Measurements from ENCODE around the gene SOX18. TPM values are rescaled to one million over a fixed set of nuclear protein-coding genes. Genes with fewer than 3 reads are reported as not detected.
"Not testable (repeated sequence)": the region's sequence is repeated elsewhere in the genome, so short reads cannot be mapped to it uniquely, and the experiment has no call there.

SOX18 gene
- polyA plus RNA-seq, 3 donors: 5.6 to 9.0 (median 6.5) TPM

GRCh38 chr20:64025101-64025825, 24.2 kb downstream of the SOX18 start:
- no peak for DNase-seq (ENCODE audit: low read depth in 3 of 3, low spot score in 2 of 3)

DNA sequence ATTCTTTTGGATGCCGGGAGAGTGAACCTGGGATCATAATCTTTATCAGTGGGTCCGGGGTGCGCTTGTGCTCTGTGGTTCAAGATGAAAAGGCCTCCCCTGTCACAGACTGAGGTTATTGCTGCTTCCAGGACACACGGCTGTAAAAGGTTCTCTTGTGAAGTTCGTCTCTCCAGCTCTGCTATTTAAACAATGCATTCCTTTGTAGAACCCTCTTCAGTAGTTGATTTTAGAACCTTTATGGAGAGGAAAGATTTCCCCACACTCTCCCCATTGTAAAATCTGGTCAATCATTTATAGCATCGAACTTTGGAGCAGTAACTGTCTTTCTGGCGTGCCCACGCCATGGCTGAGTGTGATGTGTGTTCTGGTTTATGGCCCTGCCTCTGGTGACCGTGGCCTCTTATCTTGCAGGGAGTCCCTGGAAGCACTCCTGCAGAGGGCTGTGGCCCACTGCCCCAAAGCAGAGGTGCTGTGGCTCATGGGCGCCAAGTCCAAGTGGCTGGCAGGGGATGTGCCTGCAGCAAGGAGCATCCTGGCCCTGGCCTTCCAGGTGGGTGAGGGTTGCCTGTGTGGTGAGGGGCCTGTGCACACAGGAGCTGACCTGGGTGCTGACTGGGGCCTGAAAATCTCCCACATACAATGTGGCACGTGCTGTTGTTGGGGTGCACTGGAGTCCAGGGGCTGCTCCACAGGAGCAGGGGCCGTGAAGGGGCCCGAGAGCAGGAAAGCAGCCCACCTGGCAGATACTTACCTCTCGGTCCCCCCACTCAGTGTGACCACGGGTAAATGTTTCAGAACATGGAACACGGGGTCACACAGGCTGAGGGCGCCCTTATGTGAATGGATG, 25.1 kb downstream of the SOX18 start:
- no peak for DNase-seq (ENCODE audit: low read depth in 3 of 3, low spot score in 2 of 3)

GRCh38 chr20:64023361-64024140, 25.9 kb downstream of the SOX18 start:
- no peak for DNase-seq (ENCODE audit: low read depth in 3 of 3, low spot score in 2 of 3)

GRCh38 chr20:64022671-64023360, 26.6 kb downstream of the SOX18 start:
- DNase-seq (ENCODE audit: low read depth in 3 of 3, low spot score in 2 of 3): no peak

GRCh38 chr20:64021124-64021975, 28.1 kb downstream of the SOX18 start:
- DNase-seq (ENCODE audit: low read depth in 3 of 3, low spot score in 2 of 3): no peak

- no peak for DNase-seq (ENCODE audit: low read depth in 3 of 3, low spot score in 2 of 3)
Observed at GRCh38 chr20:64015635-64016034, 33.8 kb downstream of the SOX18 start.

DNA sequence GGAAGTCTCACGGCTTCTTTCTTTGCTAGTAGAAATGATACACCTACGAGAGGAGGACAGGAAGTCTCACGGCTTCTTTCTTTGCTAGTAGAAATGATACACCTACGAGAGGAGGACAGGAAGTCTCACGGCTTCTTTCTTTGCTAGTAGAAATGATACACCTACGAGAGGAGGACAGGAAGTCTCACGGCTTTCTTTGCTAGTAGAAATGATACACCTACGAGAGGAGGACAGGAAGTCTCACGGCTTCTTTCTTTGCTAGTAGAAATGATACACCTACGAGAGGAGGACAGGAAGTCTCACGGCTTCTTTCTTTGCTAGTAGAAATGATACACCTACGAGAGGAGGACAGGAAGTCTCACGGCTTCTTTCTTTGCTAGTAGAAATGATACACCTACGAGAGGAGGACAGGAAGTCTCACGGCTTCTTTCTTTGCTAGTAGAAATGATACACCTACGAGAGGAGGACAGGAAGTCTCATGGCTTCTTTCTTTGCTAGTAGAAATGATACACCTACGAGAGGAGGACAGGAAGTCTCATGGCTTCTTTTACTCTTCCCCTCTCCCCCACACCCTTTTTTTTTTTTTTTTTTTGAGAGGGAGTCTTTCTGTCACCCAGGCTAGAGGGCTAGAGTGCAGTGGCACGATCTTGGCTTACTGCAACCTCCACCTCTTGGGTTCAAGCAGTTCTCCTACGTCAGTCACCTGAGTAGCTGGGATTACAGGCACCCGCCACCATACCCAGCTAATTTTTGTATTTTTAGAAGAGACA, 36.9 kb downstream of the SOX18 start:
- not testable (repeated sequence) for DNase-seq (ENCODE audit: low read depth in 3 of 3, low spot score in 2 of 3)

GRCh38 chr20:64011366-64011779, 38.1 kb downstream of the SOX18 start:
- no peak for DNase-seq (ENCODE audit: low read depth in 3 of 3, low spot score in 2 of 3)

- no peak for DNase-seq (ENCODE audit: low read depth in 3 of 3, low spot score in 2 of 3)
Observed at GRCh38 chr20:64010711-64011237, 38.7 kb downstream of the SOX18 start.

DNA sequence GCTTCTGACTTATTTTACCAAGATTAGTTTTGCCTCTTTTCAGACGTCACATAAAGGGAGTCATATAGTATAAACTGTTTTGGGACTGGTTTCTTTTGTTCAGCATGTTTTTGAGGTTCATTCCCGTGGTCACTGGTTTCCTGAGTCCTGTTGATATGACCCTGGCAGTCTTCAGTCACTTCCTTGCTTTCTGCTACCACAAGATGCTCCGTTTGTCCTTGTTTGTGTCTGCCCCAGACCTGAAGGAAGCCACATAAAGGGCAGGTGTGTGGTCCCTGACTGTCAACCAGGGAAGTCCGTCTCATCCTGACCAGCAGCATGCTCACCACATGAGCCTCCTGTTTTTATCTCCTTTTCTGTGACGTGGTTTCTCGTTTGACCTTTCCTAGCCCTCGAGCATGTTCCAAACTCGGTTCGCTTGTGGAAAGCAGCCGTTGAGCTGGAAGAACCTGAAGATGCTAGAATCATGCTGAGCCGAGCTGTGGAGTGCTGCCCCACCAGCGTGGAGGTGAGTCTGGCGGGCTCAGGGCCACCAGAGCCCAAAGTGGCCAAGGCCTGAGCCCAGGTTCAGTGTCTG, 39.5 kb downstream of the SOX18 start:
- DNase-seq (ENCODE audit: low read depth in 3 of 3, low spot score in 2 of 3): no peak

- no peak for DNase-seq (ENCODE audit: low read depth in 3 of 3, low spot score in 2 of 3)
Observed at GRCh38 chr20:64006902-64007301, 42.5 kb downstream of the SOX18 start.

- no peak for DNase-seq (ENCODE audit: low read depth in 3 of 3, low spot score in 2 of 3)
Observed at GRCh38 chr20:64006490-64006889, 42.9 kb downstream of the SOX18 start.

DNA sequence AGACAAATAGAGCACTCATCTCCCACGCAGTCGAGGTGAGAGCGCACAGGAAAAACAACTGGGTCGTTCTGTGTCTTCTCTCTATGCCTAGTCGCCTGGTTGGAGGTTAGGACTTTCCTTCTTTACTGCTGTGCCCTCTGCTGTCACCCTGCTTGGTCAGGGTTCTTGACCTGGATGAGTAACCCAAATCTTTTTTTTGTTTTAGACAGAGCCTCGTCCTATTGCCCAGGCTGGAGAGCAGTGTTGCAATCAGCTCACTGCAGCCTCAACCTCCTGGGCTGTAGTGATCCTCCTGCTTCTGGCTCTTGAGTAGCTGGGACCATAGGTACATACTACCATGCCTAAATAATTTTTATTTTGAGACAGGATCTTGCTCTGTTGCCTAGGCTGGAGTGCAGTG, 44.0 kb downstream of the SOX18 start:
- no peak for DNase-seq (ENCODE audit: low read depth in 3 of 3, low spot score in 2 of 3)

GRCh38 chr20:64003960-64004725, 45.3 kb downstream of the SOX18 start:
- DNase-seq (ENCODE audit: low read depth in 3 of 3, low spot score in 2 of 3): no peak

- DNase-seq (ENCODE audit: low read depth in 3 of 3, low spot score in 2 of 3): no peak
Observed at GRCh38 chr20:64001607-64002011, 47.8 kb downstream of the SOX18 start.

DNA sequence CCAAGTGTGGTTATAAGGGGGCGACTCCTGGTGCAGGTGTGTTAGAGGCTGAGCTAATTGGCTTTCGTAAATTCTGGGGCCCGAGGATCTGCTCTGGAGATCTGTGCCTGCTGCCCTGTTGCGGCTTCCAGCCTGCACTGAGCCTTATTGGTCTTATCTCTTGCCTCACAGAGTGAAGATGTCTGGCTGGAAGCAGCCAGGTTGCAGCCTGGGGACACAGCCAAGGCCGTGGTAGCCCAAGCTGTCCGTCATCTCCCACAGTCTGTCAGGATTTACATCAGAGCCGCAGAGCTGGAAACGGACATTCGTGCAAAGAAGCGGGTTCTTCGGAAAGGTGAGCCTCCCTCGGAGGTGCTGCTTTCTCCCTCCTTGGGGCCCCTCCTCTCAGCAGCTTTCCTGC, 48.5 kb downstream of the SOX18 start:
- no peak for DNase-seq (ENCODE audit: low read depth in 3 of 3, low spot score in 2 of 3)

Measured in right renal cortex interstitium (tissue), 3 donors.